Transverse colon (tissue), 4 donors: ENCODE data around the gene DNAH2.

ENCODE experiments used
- CTCF ChIP-seq, 5 experiments: fragments of 200-600 bp in 3 of 5; fragments of 450-650 bp in 2 of 5; sonication (generic) in 3 of 5; IDR thresholded peaks; 1 replicate in 2 of 5; 2 replicates in 3 of 5; pipeline ENCODE4 v1.5.1; 2016 to 2017; ENCODE audit warnings: antibody characterized with exemption in 5 of 5, inconsistent platforms in 3 of 5, mild to moderate bottlenecking in 2 of 5, moderate library complexity in 1 of 5
- EP300 ChIP-seq: sonication (generic); formaldehyde crosslinking; IDR thresholded peaks from one replicate; pipeline ENCODE4 v1.6.1; 2017; ENCODE audit warnings: antibody characterized with exemption, low read depth
- POLR2A ChIP-seq: fragments of 450-650 bp; IDR thresholded peaks from one replicate; pipeline ENCODE4 v1.6.1; 2016; ENCODE audit warnings: antibody characterized with exemption, mild to moderate bottlenecking, moderate library complexity
- POLR2AphosphoS5 ChIP-seq, 3 donors: sonication (generic); formaldehyde crosslinking; IDR thresholded peaks; one replicate each; pipeline ENCODE4 v1.6.1; 2016; ENCODE audit warnings: antibody characterized with exemption in 3 of 3

DNA sequence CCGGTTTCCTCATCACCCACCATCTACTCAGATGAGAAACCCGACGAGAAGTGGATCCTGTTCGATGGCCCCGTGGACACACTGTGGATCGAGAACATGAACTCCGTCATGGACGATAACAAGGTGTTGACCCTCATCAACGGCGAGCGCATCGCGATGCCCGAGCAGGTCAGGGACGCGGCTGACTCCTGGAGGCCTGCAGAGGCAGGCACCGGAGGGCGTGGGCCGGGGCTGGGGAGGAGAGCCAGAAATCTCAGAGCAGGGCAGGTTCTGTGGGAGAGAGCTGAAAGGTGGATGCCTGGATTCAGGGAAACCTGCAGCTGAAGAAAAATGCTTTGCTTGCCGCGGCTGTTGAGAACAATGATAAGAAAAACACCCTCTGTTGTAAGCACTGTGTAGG, 69.3 kb downstream of the DNAH2 start:
- TF ChIP-seq CTCF (IDR thresholded peaks at IDR 0.05) (no peak), POLR2A (no peak), EP300 (no peak), POLR2AphosphoS5 (IDR thresholded peaks at IDR 0.05) (no peak)
